ENCODE measurements around the gene BCAR3. TPM values are rescaled to one million over a fixed set of nuclear protein-coding genes. Genes with fewer than 3 reads are reported as not detected.

Gene BCAR3
- total RNA-seq, 3 donors from 2014 or later (not counting 1 experiment from before 2014, with no cell fraction given) = 0.52 to 6.5 (median 2.4) TPM

- intact Hi-C loops (cut with micrococcal nuclease) = no loop called here
- no peak for ATAC-seq
- Histone ChIP-seq H3K4me3 (ENCODE audit: low read length) (no peak overlapping the region), H3K36me3 (ENCODE audit: control insufficient read depth, insufficient read depth, low read length) (no peaks in the 10 kb centered on the region), H3K4me1 (ENCODE audit: control insufficient read depth, insufficient read depth, low read length) (peaks cover 19% of the 10 kb centered on the region), H3K27ac (ENCODE audit: low read length) (no peak overlapping the region), H3K9me3 (ENCODE audit: control insufficient read depth, insufficient read depth, low read length) (no peaks in the 10 kb centered on the region), H3K27me3 (ENCODE audit: control insufficient read depth, insufficient read depth, low read length) (no peaks in the 10 kb centered on the region)
- Mint-ChIP-seq H3K27me3 (ENCODE audit: low read depth in 2 of 2) (peaks cover 3 to 9% of the 10 kb centered on the region in 2 donors), H3K4me1 (peaks cover 16 to 28% of the 10 kb centered on the region in 2 donors), H3K4me3 (no peak overlapping the region), H3K27ac (no peak overlapping the region), H3K9me3 (no peaks in the 10 kb centered on the region), H3K36me3 (no peaks in the 10 kb centered on the region)
- no peak for DNase-seq
- TF ChIP-seq CTCF (IDR thresholded peaks at IDR 0.05) = no peak
- 81% methylated on average over 6 of the region's 6 CpGs for WGBS (ENCODE audit: insufficient coverage)
Observed at GRCh38 chr1:93616996-93617669, 64.5 kb downstream of the BCAR3 start.

GRCh38 chr1:93616221-93616995 is 65.2 kb downstream of the BCAR3 start:
- WGBS (ENCODE audit: insufficient coverage) = 92% methylated on average over 6 of the region's 8 CpGs
- Histone ChIP-seq H3K27me3 (ENCODE audit: control insufficient read depth, insufficient read depth, low read length) (no peaks in the 10 kb centered on the region), H3K9me3 (ENCODE audit: control insufficient read depth, insufficient read depth, low read length) (no peaks in the 10 kb centered on the region), H3K4me3 (ENCODE audit: low read length) (no peak overlapping the region), H3K27ac (ENCODE audit: low read length) (no peak overlapping the region), H3K4me1 (ENCODE audit: control insufficient read depth, insufficient read depth, low read length) (peaks cover 19% of the 10 kb centered on the region), H3K36me3 (ENCODE audit: control insufficient read depth, insufficient read depth, low read length) (no peaks in the 10 kb centered on the region)
- no peak for TF ChIP-seq CTCF (IDR thresholded peaks at IDR 0.05)
- no peak overlapping the region for H3K27ac Mint-ChIP-seq
- peaks cover 16 to 28% of the 10 kb centered on the region in 2 donors for H3K4me1 Mint-ChIP-seq
- no peaks in the 10 kb centered on the region for H3K9me3 Mint-ChIP-seq
- H3K36me3 Mint-ChIP-seq = no peaks in the 10 kb centered on the region
- intact Hi-C loops (cut with micrococcal nuclease) = no loop called here
- no peak for DNase-seq
- peaks cover 9 to 10% of the 10 kb centered on the region in 2 donors for H3K27me3 Mint-ChIP-seq (ENCODE audit: low read depth in 2 of 2)
- H3K4me3 Mint-ChIP-seq = peak overlapping the region; percentile 28
- no peak for ATAC-seq

- peak; percentile 42 to 60 (median 51) for ATAC-seq
- WGBS (ENCODE audit: insufficient coverage) = 59% methylated on average over 10 of the region's 10 CpGs
Observed at GRCh38 chr1:93615582-93616150, 66.0 kb downstream of the BCAR3 start.

More at GRCh38 chr1:93615582-93616150, 66.0 kb downstream of the BCAR3 start:
- Histone ChIP-seq H3K27me3 (ENCODE audit: control insufficient read depth, insufficient read depth, low read length) (no peaks in the 10 kb centered on the region), H3K9me3 (ENCODE audit: control insufficient read depth, insufficient read depth, low read length) (no peaks in the 10 kb centered on the region), H3K4me3 (ENCODE audit: low read length) (no peak overlapping the region), H3K4me1 (ENCODE audit: control insufficient read depth, insufficient read depth, low read length) (peaks cover 19% of the 10 kb centered on the region), H3K27ac (ENCODE audit: low read length) (no peak overlapping the region), H3K36me3 (ENCODE audit: control insufficient read depth, insufficient read depth, low read length) (no peaks in the 10 kb centered on the region)
- peak in 1 of 2 donors; percentile 21 for DNase-seq
- H3K4me1 Mint-ChIP-seq = peaks cover 16 to 28% of the 10 kb centered on the region in 2 donors
- intact Hi-C loops (cut with micrococcal nuclease) = no loop called here
- H3K36me3 Mint-ChIP-seq = no peaks in the 10 kb centered on the region
- peak overlapping the region; percentile 37 for H3K4me3 Mint-ChIP-seq
- no peak for TF ChIP-seq CTCF (IDR thresholded peaks at IDR 0.05)
- H3K27ac Mint-ChIP-seq = peak overlapping the region; percentile 75
- no peaks in the 10 kb centered on the region for H3K9me3 Mint-ChIP-seq
- peaks cover 9 to 13% of the 10 kb centered on the region in 2 donors for H3K27me3 Mint-ChIP-seq (ENCODE audit: low read depth in 2 of 2)

All from natural killer cell (primary cell).